NCI-H1694 treated with DMSO at 0.1 percent for 48 hours (cell line): Measurements from ENCODE around the gene SHTN1.

ENCODE experiments used
- DNase-seq: peaks from one replicate; lab custom pipeline; 2025; lab: John Stamatoyannopoulos, UW

Gene SHTN1, protein sequence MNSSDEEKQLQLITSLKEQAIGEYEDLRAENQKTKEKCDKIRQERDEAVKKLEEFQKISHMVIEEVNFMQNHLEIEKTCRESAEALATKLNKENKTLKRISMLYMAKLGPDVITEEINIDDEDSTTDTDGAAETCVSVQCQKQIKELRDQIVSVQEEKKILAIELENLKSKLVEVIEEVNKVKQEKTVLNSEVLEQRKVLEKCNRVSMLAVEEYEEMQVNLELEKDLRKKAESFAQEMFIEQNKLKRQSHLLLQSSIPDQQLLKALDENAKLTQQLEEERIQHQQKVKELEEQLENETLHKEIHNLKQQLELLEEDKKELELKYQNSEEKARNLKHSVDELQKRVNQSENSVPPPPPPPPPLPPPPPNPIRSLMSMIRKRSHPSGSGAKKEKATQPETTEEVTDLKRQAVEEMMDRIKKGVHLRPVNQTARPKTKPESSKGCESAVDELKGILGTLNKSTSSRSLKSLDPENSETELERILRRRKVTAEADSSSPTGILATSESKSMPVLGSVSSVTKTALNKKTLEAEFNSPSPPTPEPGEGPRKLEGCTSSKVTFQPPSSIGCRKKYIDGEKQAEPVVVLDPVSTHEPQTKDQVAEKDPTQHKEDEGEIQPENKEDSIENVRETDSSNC

DNA sequence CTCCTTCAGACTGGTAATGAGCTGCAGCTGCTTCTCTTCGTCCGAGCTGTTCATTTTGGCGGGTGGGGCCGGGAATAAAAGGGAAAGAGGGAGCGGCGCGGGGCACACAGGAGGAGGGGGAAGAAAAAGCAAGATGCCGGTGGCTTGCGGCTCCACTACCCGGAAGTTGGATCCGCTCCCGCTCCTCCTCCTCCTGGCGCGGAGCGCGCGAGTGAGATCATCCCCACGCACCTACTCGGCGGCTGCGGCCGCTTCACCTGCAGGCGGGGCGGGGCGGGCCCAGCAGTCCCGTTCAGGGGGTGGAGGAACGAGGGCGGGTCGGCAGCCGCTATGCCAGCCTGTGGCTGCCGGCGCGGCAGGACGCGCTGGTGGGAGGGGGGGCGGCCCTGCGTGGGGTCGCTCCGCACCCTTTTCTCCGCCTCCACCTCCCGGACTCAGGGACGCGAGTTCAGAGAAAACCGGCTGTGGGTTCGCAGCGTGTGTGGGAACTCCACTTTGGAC, at the start of gene SHTN1:
TSS of gene SHTN1 (minus strand) at position 162 of the 501 bp plus-strand sequence. CDS start at position 54, 108 bp downstream.
- DNase-seq, result peak; percentile 13

DNA sequence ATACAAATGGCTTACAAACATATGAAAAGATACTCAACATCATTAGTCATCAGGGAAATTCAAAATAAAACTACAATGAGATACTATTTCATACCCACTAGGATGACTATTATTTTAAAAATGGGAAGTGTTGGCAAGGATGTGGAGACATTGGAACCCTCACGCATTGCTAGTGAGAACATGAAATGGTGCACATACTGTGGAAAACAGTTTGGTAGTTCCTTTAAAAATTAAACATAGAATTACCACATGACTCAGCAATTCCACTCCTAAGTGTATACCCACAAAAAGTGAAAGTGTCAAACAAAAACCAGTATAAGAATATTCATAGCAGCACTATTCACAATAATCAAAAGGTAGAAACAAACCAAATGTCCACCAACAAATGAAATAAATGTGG, 48.5 kb upstream of the SHTN1 start:
- DNase-seq, result no peak

DNA sequence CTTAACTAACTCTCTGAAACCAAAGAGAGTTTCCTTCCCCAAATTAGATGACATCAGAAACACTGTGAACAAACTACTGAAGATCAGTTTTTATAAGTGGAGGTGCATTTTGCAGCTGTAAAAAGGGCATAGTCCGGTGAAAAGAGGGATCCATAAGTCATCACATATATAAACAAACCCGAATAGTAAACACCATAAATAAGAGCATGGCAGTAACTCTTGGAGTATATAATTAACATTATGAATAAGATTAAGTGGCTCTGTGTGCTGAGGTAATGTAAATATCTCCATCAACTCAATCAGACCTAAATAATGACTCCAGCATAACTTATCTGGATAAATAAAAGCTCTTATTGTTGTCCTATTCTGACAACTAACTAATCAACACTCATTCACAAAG, 43.0 kb upstream of the SHTN1 start:
- DNase-seq, result no peak

DNA sequence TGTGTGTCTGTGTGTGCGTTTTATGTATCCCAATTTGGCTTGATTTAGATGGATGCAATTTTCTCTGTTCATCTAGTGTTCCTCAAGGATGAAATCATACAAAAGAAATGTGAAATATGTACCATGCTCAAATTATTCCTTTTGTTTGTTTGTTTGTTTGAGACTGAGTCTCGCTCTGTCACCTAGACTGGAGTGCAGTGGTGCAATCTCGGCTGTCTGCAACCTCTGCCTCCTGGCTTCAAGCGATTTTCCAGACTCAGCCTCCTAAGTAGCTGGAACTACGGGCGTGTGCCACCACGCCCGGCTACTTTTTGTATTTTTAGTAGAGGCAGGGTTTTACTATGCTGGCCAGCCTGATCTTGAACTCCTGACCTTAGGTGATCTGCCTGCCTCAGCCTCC, 11.3 kb upstream of the SHTN1 start:
- DNase-seq, result no peak

DNA sequence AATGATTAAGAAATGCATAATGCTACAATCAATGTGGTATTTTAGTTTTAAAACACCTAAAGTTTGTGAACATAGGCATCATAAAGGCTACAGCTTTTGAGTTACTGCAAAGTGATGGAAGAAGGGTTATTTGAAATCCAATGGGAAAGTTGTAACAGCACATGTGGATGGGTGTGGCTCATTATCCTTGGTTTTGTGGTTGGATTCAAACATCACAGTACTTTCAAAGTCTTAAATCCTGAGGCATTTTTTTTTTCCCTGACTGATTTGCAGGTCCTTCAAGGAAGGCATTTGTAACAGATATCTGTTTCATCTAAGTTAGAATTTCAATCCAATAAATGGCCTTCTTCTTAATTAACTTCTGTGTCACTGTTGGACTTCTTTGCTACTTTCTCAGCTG, 9.8 kb upstream of the SHTN1 start:
- no peak for DNase-seq

DNA sequence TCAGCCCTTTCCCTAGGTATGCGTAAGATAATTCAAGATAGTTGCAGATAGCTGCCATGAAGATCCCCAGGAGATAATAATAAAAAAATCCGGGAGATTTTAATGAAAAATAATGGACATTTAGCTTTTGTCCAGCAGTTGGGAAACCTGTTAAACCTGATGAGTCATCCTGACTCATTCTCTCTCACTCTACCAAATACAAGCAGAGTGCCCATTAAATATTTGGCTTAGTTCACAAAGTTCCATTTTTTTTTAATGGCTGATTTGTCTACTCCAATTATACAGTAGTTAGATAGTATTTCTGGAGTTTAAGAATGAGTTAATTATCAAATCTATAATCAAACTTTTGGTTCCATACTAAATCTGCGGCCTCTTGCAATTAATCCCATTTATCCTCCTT, 2.1 kb upstream of the SHTN1 start:
- no peak for DNase-seq

DNA sequence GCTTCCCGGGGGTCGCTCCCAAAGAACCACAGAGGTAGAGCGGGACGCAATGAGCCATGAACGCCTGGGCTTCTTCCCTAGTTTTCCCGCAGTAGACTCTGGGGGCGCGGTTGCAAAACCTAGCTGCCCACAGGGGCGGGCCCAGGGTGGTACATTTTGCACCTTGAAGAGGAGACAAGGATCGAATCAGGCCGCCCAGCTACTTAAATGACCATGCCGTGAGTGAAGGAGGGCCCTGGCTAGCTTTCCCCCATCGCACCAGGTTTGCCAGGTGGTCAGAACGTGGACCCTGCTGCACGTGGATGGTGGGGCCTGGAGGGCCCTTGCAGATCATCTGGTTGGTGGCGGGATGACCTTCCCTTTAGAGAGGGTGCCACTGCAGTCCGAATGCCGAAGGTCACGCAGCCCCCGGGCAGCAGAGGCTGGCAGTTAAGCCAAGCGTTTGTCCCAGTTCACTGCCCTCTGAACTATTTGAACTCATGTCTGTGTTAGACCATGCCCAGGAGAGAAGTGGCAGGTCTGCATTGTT, 604 bp upstream of the SHTN1 start:
- DNase-seq, result peak; percentile 13

DNA sequence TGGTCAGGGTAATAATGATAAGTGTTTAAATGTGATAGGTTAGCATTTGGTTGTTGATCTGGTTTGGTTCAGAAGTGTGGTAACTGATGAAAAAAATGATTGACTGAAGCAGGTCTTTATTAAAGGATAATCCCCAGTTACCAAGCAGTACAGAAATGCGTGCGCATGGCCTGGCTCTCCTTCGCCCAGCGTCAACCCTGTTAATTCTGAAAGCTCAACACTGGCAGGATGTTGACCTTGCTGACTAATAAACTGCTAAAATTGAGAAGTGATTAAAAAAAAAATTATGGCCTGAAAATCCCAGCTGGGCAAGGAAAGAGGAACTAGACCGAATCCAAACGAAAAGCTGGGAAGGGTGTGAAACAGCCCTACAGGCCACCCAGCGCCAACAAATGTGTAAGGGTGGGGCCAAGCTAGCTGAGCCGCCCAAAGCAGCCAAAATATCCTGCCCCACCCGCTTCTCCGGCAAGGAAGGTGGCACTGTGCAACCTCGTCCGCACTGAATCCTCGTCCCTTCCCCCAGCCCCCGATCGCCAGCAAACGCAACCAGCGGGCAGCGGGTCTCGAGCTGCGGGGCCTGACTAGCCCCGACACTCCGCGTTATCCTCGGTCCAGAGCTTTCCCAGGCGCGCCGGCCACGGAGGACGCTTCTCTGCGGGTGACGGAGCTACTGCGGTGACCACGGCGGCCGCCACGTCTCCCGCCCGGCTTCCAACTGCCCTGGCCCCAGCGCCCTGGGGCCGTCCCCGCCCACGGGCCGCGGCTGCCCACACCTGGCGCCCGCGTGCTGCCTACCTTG, 561 bp downstream of the SHTN1 start:
- DNase-seq, result peak; percentile 21

DNA sequence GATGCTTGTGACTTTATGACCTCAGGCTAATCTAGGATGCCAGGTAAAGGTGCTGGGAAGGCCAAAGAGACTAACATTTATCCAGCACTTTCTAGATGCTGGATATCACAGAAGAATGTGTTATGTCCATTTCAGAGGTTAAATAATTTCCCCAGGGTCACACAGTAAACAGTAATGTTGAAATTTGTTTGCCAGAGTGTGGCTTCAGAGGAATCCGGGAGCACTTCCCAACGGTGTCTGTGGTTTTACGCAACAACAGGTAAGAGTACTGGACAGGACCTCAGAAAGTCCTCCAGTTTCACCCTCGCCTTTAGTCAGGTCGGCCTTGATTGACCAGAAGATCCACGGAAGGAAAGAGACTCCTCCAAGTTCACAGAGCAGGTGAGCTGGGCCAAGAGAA, 1.7 kb downstream of the SHTN1 start:
- DNase-seq, result no peak

DNA sequence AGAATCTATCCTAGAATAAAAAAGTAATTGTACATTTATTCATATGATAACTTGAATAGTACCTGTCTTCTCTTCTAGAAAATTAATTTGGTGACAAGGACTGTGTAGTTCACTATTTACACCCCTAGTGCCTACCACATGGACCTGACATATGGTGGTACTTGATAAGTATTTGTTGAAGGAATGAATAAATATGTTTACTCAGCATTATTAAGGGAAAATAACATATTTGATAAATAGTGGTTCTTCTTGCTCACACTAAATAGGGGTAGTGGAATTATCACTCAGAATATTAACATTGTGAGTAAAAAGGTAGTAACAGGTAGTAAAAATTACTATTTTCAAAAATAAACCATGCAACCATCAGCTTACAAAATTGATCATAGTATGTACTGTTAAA, 2.8 kb downstream of the SHTN1 start:
- DNase-seq, result no peak

DNA sequence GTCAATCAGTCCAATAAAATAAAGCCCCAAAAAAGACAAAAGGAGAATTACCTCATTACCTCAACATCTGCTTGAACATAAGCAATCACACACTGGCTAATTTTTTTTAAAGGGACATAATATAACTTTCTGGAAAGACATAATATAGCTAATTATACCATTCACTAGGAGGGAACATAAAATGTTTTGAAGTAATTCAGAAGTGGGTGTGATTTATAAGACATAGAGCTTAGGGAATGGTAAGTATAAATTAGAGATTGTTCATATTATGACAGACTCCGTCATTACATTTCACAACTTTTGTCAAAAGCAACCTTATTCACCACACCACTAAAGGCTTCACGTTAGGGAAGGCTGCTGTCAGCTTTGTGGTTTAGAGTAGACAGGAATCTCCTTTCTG, 3.8 kb downstream of the SHTN1 start:
- DNase-seq, result no peak

DNA sequence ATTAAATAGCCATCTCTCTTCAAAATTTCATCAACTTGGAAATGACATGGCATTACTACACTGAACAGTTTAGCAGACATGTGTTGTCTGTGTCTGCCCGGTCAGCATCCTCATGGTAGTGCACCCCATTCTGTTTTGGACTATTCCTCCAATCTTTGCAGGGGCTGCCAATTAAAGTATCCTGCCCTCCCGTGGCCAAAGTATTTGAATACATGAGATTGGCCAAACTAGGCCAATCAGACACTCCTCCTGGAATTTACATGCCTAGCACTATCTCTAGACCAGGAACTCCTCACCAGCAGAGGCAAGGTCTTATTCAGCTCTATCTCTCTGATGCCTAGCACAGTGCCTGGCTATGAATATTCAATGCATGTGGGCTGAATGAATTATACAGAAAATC, 4.4 kb downstream of the SHTN1 start:
- DNase-seq, result no peak

DNA sequence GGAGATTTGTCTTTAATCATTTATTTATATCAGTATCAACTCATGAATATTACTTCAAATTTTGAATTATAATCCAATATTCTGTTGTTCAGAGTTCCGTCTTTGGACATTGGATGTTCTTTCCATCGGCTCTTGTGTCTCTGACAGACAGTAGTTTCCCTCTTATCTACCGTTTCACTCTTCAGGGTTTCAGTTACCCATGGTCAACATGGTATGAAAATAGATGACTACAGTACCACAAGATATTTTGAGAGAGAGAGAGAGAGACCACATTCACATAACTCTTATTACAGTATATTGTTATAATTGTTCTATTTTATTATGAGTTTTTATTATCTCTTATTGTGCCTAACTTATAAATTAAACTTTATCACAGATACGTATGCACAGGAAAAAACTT, 6.8 kb downstream of the SHTN1 start:
- no peak for DNase-seq

DNA sequence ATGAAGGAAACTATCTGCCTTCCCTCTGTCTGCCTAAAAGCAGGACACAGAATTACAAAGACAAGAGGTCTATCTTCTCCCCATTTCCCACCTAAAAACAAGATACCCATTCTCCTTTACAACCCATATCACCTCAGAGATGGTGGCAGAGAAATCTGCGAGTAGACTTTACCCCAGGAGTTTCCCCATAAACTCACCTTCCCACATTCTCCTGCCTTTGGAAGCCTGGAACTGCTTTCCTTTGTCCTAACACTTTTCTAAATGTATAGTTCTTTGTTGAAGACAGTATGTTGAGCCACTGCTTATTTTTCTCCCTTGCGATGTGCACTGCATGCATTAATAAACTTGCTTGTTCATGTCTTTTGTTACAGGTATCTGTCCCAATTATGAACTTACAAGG, 8.0 kb downstream of the SHTN1 start:
- no peak for DNase-seq

DNA sequence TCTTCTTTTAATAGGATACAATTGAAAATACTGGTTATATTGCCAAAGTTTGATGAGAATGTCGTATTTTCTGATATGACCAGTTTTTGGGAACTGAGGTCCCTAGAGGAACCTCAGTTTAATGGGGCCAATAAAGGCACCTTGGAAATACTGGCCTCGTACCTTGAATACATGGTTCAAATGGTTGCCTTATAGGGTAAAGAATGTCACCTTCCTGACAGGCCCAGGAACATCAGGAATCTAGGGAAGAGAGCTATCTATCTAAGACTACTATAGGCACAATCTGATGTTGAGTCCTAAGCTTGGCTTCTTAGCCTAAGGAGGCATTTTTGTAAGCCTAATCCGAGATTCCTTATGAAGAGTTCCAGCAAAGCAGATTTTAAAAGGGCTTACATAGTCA, 9.3 kb downstream of the SHTN1 start:
- DNase-seq, result no peak

DNA sequence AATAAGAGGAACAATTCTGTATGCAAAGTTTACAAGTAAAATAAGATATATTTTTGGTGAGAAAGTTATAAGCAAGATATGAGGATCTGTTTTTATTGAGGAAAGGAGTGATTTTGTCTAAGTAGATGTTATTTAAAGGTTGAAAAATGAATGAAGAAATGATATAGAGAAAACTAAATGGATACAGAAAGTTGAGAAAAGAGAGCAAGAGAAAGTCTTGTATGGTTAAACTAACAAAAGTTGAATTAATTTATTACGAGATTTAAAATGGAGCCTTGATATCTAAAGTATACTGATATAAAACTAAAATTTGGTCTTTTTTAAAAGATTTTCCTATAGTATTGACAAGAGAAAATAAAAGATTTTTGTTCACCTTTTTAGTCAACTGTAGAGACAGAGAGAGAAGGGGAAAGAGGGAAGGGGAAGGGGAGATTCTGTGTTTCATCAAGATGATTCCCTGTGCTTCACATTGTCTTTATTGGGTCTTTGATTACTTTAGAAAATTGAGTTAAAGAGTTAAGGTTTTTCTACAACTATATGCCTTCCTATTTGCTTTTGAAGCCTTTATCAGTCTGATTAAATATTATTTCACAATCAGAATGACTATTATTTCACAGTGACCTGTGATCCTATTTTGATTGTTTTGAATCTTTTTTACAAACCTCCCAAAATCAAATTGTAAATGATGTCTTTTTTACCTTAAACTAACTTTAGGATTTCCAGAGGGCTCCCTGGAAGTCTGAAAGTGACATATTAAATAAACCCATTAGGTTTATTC, 10.7 kb downstream of the SHTN1 start:
- no peak for DNase-seq

DNA sequence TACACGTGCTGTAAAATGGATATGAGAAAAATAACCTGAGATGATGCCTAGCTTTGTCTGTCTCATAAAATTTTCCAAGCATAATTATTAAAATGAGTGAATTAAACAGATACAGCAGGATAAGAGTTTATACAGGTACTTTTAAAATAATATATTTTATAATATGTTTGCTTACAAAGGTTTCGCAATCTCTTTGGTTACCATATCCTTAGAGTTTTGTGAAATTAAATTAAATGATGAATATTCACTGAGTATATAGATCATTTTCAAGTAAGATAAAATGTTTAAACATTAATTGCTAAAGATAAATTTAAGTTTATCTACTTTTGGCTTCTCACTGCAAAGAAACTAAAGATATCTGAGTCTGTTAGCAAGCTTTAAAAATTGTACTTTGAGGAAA, 11.4 kb downstream of the SHTN1 start:
- no peak for DNase-seq

DNA sequence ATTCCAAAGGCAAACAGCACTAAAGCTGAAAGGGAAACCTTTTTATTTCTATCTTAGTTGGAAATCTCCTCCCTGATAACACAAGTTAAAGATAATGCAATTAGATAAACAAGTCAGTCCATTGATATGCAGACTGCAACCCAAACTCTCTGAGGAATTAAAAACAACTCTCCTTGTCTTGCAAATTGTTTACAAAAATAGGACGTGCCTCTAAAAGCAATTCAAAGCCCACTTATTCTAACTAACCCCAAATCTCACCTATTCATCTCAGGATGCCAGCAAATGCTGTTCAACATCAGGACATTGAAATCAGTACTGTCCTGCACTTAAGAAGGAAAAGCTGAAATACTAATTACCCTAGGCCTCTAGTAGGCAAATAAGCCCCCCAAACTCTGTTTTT, 12.8 kb downstream of the SHTN1 start:
- no peak for DNase-seq

DNA sequence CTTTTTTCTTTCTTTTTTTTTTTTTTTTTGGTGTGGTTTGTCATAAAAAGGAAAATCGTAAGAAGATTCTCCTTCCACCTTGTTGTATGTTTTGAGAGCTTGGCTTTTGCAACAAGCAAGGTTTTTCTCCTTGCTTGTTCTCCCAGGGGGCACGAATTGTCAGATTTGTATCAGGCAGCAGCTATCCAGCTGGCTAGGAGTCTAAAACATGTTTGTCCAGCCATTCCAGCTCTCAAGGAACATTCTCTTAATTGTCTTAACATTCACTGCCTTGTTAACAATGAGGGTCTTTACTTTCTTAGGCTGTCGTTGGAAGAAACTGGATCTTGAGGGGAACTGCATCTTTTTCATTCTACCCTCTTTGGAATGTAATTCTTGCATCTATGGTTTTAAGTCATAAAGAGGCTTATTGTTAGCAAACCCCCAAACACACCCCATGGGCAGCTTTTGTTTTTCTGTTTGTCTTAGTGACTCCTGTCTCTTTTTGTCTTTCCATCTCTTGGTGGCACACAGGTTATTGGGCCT, 14.6 kb downstream of the SHTN1 start:
- no peak for DNase-seq

DNA sequence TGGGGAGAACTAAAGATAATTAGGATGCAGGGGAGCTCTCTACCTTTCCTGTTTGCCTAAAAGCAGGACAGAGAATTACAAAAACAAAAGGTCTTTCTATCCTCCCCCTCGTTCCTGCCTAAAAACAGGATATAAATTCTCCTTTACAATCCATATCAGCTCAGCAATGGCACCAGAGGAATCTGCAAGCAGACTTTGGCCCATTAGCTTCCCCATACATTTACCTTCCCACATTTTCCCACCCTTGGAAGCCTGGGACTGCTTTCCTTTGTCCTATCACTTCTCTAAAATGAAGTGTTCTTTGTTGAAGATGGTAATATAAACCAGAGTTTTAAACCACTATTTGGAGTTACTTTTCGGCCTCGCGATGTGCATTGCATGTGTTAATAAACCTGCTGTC, 15.5 kb downstream of the SHTN1 start:
- no peak for DNase-seq

DNA sequence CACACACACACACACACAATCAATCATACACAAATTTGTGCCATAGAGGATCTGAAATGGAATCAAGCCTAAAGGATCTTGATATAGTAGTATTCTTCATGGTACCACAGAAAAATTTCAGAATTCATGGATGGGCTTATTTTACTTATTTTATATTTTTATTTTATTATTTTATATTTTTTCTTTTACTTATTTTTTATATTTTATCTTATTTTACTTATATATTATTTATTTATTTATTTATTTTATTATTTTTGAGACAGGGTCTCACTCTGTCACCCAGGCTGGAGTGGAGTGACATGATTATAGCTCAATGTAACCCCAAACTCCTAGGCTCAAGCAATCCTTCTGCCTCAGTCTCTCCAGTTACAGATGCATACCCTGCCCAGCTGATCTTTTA, 16.7 kb downstream of the SHTN1 start:
- no peak for DNase-seq

DNA sequence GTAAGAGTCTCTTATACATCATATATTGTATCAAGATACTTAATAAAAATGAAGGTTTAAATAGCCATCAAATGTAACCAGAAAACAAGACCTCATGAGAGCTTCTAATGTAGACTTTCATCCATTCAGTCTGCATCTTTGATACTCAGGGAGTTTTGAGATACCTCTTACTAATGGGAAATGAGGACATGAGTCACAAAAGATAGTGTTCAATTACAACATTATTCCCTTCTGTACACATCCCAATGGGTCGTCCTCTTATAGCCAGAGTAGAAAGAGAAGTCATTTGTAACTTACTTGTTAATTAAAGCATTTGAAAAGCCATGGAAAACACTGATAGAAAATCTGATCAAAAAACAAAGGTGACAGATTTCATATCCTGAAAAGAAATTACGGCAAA, 19.4 kb downstream of the SHTN1 start:
- no peak for DNase-seq
